B cell (primary cell): ENCODE results near the gene RIPOR3. TPM values are rescaled to one million over a fixed set of nuclear protein-coding genes. Genes with fewer than 3 reads are reported as not detected.

Source experiments
- ATAC-seq: fragments of 200-7000 bp; cut with Tn5 transposase; one replicate; pipeline ENCODE4 v1.10.0; 2021; ENCODE audit warnings: low read depth, mild to moderate bottlenecking, moderate number of reproducible peaks, moderate library complexity
- CTCF ChIA-PET: fragments of 350-600 bp; sonication (Branson Sonifier 250); formaldehyde crosslinking; loops from one replicate; lab custom pipeline; 2021; ENCODE audit warnings: antibody characterized with exemption, inconsistent platforms; lab: Charles Lee
- POLR2A ChIA-PET: fragments of 350-600 bp; sonication (Branson Sonifier 250); formaldehyde crosslinking; loops from one replicate; lab custom pipeline; 2021; ENCODE audit warnings: antibody characterized with exemption; lab: Charles Lee
- DNase-seq: peaks from one replicate; pipeline ENCODE4 v3.0.0; 2013
- H2AFZ ChIP-seq: 2 replicates; pipeline ENCODE4 v1.6.1; 2012; ENCODE audit warnings: mild to moderate bottlenecking, low read depth, low read length; ENCODE audit not compliant: insufficient read depth, poor library complexity, severe bottlenecking
- H3K27ac ChIP-seq, 2 donors: 1 replicate in 1 of 2; 2 replicates in 1 of 2; pipeline ENCODE4 v1.5.1; 2012 to 2013; ENCODE audit warnings: low read length in 2 of 2, mild to moderate bottlenecking in 2 of 2, moderate library complexity in 1 of 2
- H3K27me3 ChIP-seq, 4 experiments: fragments of 200-600 bp in 1 of 4; sonication (generic) in 1 of 4; replicated peaks in 1 of 4; 1 replicate in 2 of 4; 2 replicates in 2 of 4; pipeline versions ENCODE4 v1.6.1 to v1.7.0; 2013 to 2016; ENCODE audit warnings: low read length in 3 of 4, mild to moderate bottlenecking in 2 of 4, mixed read lengths in 1 of 4, moderate library complexity in 1 of 4; ENCODE audit not compliant: insufficient read depth in 4 of 4, control insufficient read depth in 3 of 4; ENCODE audit errors: control extremely low read depth in 1 of 4
- H3K36me3 ChIP-seq, 2 experiments: replicated peaks in 1 of 2; 1 replicate in 1 of 2; 2 replicates in 1 of 2; pipeline versions ENCODE4 v1.6.1 to v1.7.1; 2013; ENCODE audit warnings: low read length in 1 of 2; ENCODE audit not compliant: insufficient read depth in 2 of 2, control insufficient read depth in 1 of 2; ENCODE audit errors: control extremely low read depth in 1 of 2, extremely low read depth in 1 of 2
- H3K4me1 ChIP-seq, 2 donors: fragments of 200-600 bp in 1 of 2; sonication (generic) in 1 of 2; 1 replicate in 1 of 2; 2 replicates in 1 of 2; pipeline versions ENCODE4 v1.5.1 to v1.6.1; 2013 to 2017; ENCODE audit warnings: low read length in 2 of 2; ENCODE audit not compliant: control insufficient read depth in 2 of 2, insufficient read depth in 2 of 2
- H3K4me2 ChIP-seq: replicated peaks from 2 replicates; pipeline ENCODE3; 2012; ENCODE audit warnings: mild to moderate bottlenecking, low read depth, low read length; ENCODE audit not compliant: poor library complexity, severe bottlenecking
- H3K4me3 ChIP-seq, 5 experiments: fragments of 200-600 bp in 1 of 5; sonication (generic) in 1 of 5; 1 replicate in 3 of 5; 2 replicates in 2 of 5; pipeline versions ENCODE4 v1.5.1 to v1.7.0; 2011 to 2016; ENCODE audit warnings: low read length in 4 of 5, mild to moderate bottlenecking in 4 of 5, low read depth in 2 of 5, control low read depth in 1 of 5, moderate library complexity in 1 of 5; ENCODE audit not compliant: insufficient read depth in 1 of 5; ENCODE audit errors: control extremely low read depth in 1 of 5, extremely low read depth in 1 of 5
- H3K79me2 ChIP-seq: fragments of 200-600 bp; sonication (generic); one replicate; pipeline ENCODE4 v1.6.0; 2016; ENCODE audit warnings: low read length; ENCODE audit not compliant: control insufficient read depth, insufficient read depth
- H3K9ac ChIP-seq: fragments of 200-600 bp; sonication (generic); 2 replicates; pipeline ENCODE4 v1.6.1; 2017; ENCODE audit warnings: mild to moderate bottlenecking, low read length, moderate library complexity
- H3K9me3 ChIP-seq, 3 donors: one replicate each; pipeline versions ENCODE4 v1.6.1 to v1.7.1; 2013; ENCODE audit warnings: low read length in 2 of 3; ENCODE audit not compliant: control insufficient read depth in 2 of 3, insufficient read depth in 1 of 3; ENCODE audit errors: control extremely low read depth in 1 of 3
- H4K20me1 ChIP-seq: 2 replicates; pipeline ENCODE4 v1.6.0; 2012; ENCODE audit warnings: mild to moderate bottlenecking, low read length; ENCODE audit not compliant: insufficient read depth, control insufficient read depth, poor library complexity, severe bottlenecking
- H3K27ac Mint-ChIP-seq: one replicate; pipeline ENCODE4 v1.8.0; 2021; ENCODE audit warnings: mixed read lengths
- H3K27me3 Mint-ChIP-seq: one replicate; pipeline ENCODE4 v1.8.0; 2021; ENCODE audit warnings: mixed read lengths
- H3K4me1 Mint-ChIP-seq: one replicate; pipeline ENCODE4 v1.8.0; 2021; ENCODE audit warnings: mixed read lengths
- H3K4me3 Mint-ChIP-seq: one replicate; pipeline ENCODE4 v1.8.0; 2021; ENCODE audit warnings: mixed read lengths
- H3K9me3 Mint-ChIP-seq: one replicate; pipeline ENCODE4 v1.8.0; 2022; ENCODE audit warnings: mixed read lengths; ENCODE audit not compliant: insufficient read depth
- EZH2 ChIP-seq: IDR thresholded peaks from 2 replicates; pipeline ENCODE4 v1.6.1; 2012; ENCODE audit warnings: borderline replicate concordance, low read depth, mild to moderate bottlenecking, moderate library complexity, low read length; ENCODE audit not compliant: insufficient read depth, poor library complexity, severe bottlenecking
- WGBS: methylation state at CpG from one replicate; pipeline ENCODE4 v1.1.5; 2013; ENCODE audit warnings: missing lambda C conversion rate; ENCODE audit not compliant: insufficient coverage; 5-methylcytosine and 5-hydroxymethylcytosine counted together
- intact Hi-C: fragments of 100-400 bp; cut with micrococcal nuclease; formaldehyde crosslinking; loops from one replicate; pipeline ENCODE4 v1.10.0; 2022
- polyA plus RNA-seq: library from polyadenylated mRNA; depleted of rRNA; stranded (reverse); fragments of >200 nt; gene quantifications from 2 replicates; pipeline ENCODE4 v1.2.3, GENCODE V29; 2012
- total RNA-seq, 2 donors: library from RNA; stranded (reverse); fragments of 120-200 nt in 1 of 2; gene quantifications; 1 replicate in 1 of 2; 2 replicates in 1 of 2; pipeline versions ENCODE4 v1.2.3 to v1.2.4, GENCODE V29; 2013 to 2022
- TF ChIP-seq, protein P1 (sequence below): fragments of 200-600 bp; IDR thresholded peaks from one replicate; pipeline ENCODE4 v1.8.0; 2022; ENCODE audit warnings: antibody characterized with exemption, mild to moderate bottlenecking

RIPOR3 gene
- total and polyA plus RNA-seq, 2 donors (not counting 1 experiment from before 2014, with no cell fraction given): 0.09 to 0.27 TPM

DNA sequence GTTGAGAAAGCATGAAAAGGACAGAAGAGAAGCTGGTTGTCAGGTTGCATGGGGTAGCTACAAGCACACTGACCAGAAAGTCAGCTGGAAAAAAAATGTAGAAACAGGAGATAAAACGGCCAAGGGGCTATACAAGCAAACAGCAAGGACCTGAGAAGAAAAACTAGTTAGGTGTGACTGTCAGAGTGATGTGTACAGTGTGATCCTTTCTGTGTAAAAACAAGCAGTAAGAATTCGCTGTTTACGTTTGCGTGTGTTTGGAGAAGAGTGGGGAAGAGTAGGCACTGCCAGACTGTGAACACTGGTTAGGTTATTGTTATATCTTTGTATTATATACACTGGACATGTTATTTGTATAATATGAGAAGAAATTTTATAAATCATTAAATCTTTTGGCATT is 153.1 kb downstream of the RIPOR3 start:
- H3K9me3 Mint-ChIP-seq: peaks cover 4% of the 10 kb centered on the region
- ATAC-seq (no peak), DNase-seq (no peak)
- peaks cover 4 to 29% (median 27%) of the 10 kb centered on the region in 3 donors for H3K9me3 ChIP-seq
- peak overlapping the region; percentile 36 for H3K4me2 ChIP-seq
- H3K4me3 ChIP-seq: peak overlapping the region in 1 of 5 experiments; percentile 4
- H3K4me3 Mint-ChIP-seq: peak overlapping the region; percentile 30
- H3K9ac ChIP-seq: no peak overlapping the region
- H4K20me1 ChIP-seq: peaks cover 23% of the 10 kb centered on the region
- intact Hi-C loops: loop anchor here (1.0 kb wide), 1 partner anchor 10 kb away; no protein-coding TSS in a partner anchor
- CTCF ChIA-PET: interaction anchor here (0.6 to 1.4 kb wide), 5 partner anchors 10 to 40 kb away, joined by 3 read pairs; no protein-coding TSS in a partner anchor
- no peaks in the 10 kb centered on the region for H3K27me3 Mint-ChIP-seq
- no peaks in the 10 kb centered on the region for H3K27me3 ChIP-seq
- no peak overlapping the region for H2AFZ ChIP-seq
- H3K4me1 ChIP-seq: peaks cover 51 to 78% of the 10 kb centered on the region in 2 donors
- H3K36me3 ChIP-seq: peaks cover 4 to 36% of the 10 kb centered on the region in 2 experiments
- peaks cover 79% of the 10 kb centered on the region for H3K4me1 Mint-ChIP-seq
- H3K27ac ChIP-seq: peak overlapping the region; percentile 50 to 70
- H3K27ac Mint-ChIP-seq: peak overlapping the region; percentile 59
- TF ChIP-seq EZH2: no peak
- TF ChIP-seq, protein P1, sequence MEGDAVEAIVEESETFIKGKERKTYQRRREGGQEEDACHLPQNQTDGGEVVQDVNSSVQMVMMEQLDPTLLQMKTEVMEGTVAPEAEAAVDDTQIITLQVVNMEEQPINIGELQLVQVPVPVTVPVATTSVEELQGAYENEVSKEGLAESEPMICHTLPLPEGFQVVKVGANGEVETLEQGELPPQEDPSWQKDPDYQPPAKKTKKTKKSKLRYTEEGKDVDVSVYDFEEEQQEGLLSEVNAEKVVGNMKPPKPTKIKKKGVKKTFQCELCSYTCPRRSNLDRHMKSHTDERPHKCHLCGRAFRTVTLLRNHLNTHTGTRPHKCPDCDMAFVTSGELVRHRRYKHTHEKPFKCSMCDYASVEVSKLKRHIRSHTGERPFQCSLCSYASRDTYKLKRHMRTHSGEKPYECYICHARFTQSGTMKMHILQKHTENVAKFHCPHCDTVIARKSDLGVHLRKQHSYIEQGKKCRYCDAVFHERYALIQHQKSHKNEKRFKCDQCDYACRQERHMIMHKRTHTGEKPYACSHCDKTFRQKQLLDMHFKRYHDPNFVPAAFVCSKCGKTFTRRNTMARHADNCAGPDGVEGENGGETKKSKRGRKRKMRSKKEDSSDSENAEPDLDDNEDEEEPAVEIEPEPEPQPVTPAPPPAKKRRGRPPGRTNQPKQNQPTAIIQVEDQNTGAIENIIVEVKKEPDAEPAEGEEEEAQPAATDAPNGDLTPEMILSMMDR: no peak
- WGBS: 24% methylated on average over 1 of the region's 4 CpGs
- H3K79me2 ChIP-seq: peaks cover 98% of the 10 kb centered on the region
- POLR2A ChIA-PET: interaction anchor here (0.7 to 1.1 kb wide), 3 partner anchors 8 to 879 kb away, joined by 3 to 4 read pairs (median 3); no protein-coding TSS in a partner anchor

DNA sequence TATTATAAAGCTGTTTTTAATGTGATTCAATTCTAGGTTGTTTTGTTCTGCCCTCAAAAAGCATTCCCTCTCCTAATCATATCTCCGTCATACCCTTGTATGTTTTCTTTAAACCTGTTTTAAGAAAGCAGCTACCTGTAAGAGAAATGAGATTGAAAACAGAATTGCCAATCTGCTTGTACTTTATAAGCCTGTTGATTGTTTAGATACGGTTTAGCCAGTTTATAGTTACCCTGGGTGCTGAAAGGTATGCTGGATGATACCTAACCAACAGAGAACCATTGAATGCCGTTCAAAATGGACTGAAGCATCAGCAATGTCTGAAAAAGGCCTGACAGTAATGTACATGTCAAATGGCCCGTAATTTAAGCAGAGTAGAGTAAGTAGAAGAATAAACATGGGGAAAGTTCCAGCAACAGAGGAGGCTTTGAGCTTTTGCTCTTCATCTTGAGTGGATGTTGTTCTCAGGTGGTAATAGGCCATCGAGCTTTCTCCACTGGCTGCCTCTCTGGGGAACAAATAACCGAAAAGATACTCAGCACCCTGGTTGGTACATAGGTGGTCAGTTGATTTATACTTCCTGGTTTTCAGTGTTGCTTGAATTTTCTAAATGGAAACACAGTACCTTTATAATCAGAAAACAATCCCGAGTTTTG is 153.7 kb downstream of the RIPOR3 start:
- Histone ChIP-seq H3K9ac (no peak overlapping the region), H3K27ac (peak overlapping the region; percentile 50 to 70), H3K9me3 (peaks cover 4 to 29% (median 27%) of the 10 kb centered on the region in 3 donors), H3K79me2 (peaks cover 98% of the 10 kb centered on the region), H3K4me2 (peak overlapping the region; percentile 36), H4K20me1 (peaks cover 29% of the 10 kb centered on the region), H3K36me3 (peaks cover 4 to 36% of the 10 kb centered on the region in 2 experiments), H3K4me3 (peak overlapping the region in 1 of 5 experiments; percentile 4), H3K27me3 (no peaks in the 10 kb centered on the region), H3K4me1 (peaks cover 51 to 76% of the 10 kb centered on the region in 2 donors), H2AFZ (no peak overlapping the region)
- CTCF ChIA-PET: interaction anchor here (0.7 to 1.9 kb wide), 6 partner anchors 10 to 33 kb away, joined by 3 to 7 read pairs (median 3); no protein-coding TSS in a partner anchor
- 61% methylated on average over 2 of the region's 7 CpGs for WGBS
- Mint-ChIP-seq H3K9me3 (peaks cover 4% of the 10 kb centered on the region), H3K4me1 (peaks cover 80% of the 10 kb centered on the region), H3K27ac (peak overlapping the region; percentile 59), H3K27me3 (no peaks in the 10 kb centered on the region), H3K4me3 (peak overlapping the region; percentile 30)
- ATAC-seq (no peak), DNase-seq (no peak)
- POLR2A ChIA-PET: interaction anchor here (0.5 to 1.1 kb wide), 4 partner anchors 9 to 879 kb away, joined by 3 to 4 read pairs (median 3); no protein-coding TSS in a partner anchor
- TF ChIP-seq EZH2: no peak
- TF ChIP-seq, protein P1: no peak
- intact Hi-C loops: loop anchor here (1.0 kb wide), 1 partner anchor 11 kb away; no protein-coding TSS in a partner anchor
